ENCODE results near the gene GMPPB.
A peak's percentile ranks its signal among the peaks of the same experiment; 100 is the strongest.

The GMPPB gene

DNA sequence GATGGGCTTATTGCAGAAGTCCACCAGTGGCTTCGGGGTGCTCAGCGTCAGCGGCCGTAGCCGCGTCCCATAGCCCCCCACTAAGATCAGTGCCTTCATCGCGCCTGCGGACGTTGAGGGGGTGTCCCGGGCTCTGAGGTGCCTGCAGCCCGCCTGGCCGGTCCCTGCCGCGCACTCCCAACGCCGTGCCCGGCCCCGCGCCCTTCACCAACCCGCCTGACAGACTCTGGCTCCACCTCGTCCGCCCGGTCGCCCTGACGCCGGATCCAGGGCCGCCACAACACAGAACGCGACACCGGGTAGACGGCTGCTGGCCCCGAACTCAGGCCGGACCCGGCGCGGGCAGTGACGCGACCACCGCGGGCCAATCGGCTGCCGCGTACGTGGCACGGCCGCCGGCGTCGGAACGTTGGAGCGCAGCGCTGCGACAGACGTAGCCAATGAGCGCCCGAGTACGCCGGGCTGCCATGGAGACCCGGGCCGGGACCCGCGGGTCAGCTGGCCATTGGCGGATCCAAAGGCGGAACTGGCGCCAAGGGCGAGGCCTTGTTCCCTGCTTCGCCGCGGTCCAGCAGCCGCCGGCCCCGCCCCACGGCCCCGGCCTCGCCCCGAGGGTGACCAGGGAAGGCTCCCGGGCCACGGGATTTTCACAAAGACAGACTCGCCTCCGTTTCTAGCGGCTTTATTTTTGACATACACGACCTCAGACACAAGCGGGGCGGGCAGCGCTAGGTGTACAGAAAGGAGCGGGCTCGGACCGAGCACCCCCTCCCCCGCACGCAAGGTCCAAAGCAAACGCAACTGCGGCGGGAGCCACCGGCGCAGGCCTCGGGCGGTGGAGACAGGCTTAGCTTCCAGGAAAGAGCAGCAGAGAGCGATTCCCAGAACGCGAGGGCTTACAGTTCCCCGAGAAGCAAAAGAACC, at the start of gene GMPPB:
GMPPB (minus strand) TSS at position 324 of the 924 bp plus-strand sequence; CDS start at position 99, 225 bp downstream.
- Histone ChIP-seq H3K27me3 (ENCODE audit: insufficient read depth, low read depth, severe bottlenecking) (no peaks in the 10 kb centered on the region), H3K9me3 (ENCODE audit: severe bottlenecking) (no peaks in the 10 kb centered on the region), H3K36me3 (peaks cover 59% of the 10 kb centered on the region), H3K27ac (peak within 1 kb of the TSS; percentile 94), H3K4me3 (ENCODE audit: low read depth, low read length) (peak within 1 kb of the TSS; percentile 88)
- DNase-seq, result peak; percentile 95
- TF ChIP-seq, protein P1, sequence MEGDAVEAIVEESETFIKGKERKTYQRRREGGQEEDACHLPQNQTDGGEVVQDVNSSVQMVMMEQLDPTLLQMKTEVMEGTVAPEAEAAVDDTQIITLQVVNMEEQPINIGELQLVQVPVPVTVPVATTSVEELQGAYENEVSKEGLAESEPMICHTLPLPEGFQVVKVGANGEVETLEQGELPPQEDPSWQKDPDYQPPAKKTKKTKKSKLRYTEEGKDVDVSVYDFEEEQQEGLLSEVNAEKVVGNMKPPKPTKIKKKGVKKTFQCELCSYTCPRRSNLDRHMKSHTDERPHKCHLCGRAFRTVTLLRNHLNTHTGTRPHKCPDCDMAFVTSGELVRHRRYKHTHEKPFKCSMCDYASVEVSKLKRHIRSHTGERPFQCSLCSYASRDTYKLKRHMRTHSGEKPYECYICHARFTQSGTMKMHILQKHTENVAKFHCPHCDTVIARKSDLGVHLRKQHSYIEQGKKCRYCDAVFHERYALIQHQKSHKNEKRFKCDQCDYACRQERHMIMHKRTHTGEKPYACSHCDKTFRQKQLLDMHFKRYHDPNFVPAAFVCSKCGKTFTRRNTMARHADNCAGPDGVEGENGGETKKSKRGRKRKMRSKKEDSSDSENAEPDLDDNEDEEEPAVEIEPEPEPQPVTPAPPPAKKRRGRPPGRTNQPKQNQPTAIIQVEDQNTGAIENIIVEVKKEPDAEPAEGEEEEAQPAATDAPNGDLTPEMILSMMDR (IDR thresholded peaks at IDR 0.05; ENCODE audit: low read depth, low read length), result no peak

- no peak overlapping the region for H3K27ac ChIP-seq
- no peaks in the 10 kb centered on the region for H3K27me3 ChIP-seq (ENCODE audit: insufficient read depth, low read depth, severe bottlenecking)
- H3K36me3 ChIP-seq, result peaks cover 15% of the 10 kb centered on the region
- no peak overlapping the region for H3K4me3 ChIP-seq (ENCODE audit: low read depth, low read length)
- TF ChIP-seq, protein P1 (IDR thresholded peaks at IDR 0.05; ENCODE audit: low read depth, low read length), result no peak
- no peak for DNase-seq
- H3K9me3 ChIP-seq (ENCODE audit: severe bottlenecking), result no peaks in the 10 kb centered on the region
These were observed 49.0 kb upstream of the GMPPB start for GRCh38 chr3:49772703-49773102.

- DNase-seq, result no peak
- Histone ChIP-seq H3K36me3 (peaks cover 8% of the 10 kb centered on the region), H3K27ac (no peak overlapping the region), H3K9me3 (ENCODE audit: severe bottlenecking) (no peaks in the 10 kb centered on the region), H3K27me3 (ENCODE audit: insufficient read depth, low read depth, severe bottlenecking) (no peaks in the 10 kb centered on the region), H3K4me3 (ENCODE audit: low read depth, low read length) (no peak overlapping the region)
- TF ChIP-seq, protein P1 (IDR thresholded peaks at IDR 0.05; ENCODE audit: low read depth, low read length), result no peak
These were observed 47.7 kb upstream of the GMPPB start for GRCh38 chr3:49771340-49771938.

DNA sequence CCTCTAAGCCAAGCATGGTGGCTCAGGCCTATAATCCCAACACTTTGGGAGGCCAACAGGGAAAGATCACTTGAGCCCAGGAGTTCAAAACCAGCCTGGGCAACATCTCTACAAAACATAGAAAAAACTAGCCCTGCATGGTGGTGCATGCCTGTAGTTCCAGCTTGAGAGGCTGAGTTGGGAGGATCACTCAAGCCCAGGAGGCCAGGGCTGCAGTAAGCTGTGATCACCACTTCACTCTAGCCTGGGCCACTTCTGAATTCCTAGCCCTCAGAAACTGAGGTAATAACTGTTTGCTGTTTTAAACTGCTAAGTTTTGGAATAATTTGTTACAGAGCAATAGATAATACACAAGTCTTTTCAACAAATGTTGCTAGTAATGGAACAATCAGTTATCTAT, 46.2 kb upstream of the GMPPB start:
- no peak for DNase-seq
- Histone ChIP-seq H3K27ac (no peak overlapping the region), H3K9me3 (ENCODE audit: severe bottlenecking) (no peaks in the 10 kb centered on the region), H3K36me3 (peaks cover 13% of the 10 kb centered on the region), H3K27me3 (ENCODE audit: insufficient read depth, low read depth, severe bottlenecking) (no peaks in the 10 kb centered on the region), H3K4me3 (ENCODE audit: low read depth, low read length) (no peak overlapping the region)
- TF ChIP-seq, protein P1 (IDR thresholded peaks at IDR 0.05; ENCODE audit: low read depth, low read length), result no peak

DNA sequence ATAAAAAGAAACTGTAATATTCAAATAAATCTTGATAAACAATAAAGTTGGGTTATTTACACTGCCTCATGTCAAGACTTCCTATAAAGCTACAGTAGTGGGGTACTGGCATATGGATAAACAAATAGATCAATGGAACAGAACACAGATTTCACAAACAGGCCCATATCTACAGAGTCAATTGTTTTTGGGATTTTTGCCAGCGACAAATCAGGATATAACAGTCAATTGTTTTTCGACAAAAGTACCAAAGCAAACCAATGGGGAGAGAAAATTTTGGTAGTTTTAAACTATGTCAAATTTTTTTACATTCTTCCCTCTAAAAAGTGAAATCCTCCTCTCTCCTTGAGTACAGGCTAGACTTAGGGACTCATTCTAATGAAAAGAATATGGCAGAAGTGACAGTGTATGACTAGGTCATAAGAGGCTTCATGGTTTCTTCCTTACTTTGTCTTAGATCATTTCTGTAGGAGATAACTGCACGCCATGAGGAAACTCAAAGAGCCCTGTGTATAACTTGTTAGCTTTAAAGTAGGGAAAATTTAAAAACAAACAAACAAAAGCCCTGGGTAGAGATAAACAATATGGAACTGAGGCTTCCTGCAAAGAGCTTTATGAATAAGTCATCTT, 45.6 kb upstream of the GMPPB start:
- DNase-seq, result no peak
- no peaks in the 10 kb centered on the region for H3K27me3 ChIP-seq (ENCODE audit: insufficient read depth, low read depth, severe bottlenecking)
- no peaks in the 10 kb centered on the region for H3K9me3 ChIP-seq (ENCODE audit: severe bottlenecking)
- TF ChIP-seq, protein P1 (IDR thresholded peaks at IDR 0.05; ENCODE audit: low read depth, low read length), result no peak
- H3K36me3 ChIP-seq, result peaks cover 16% of the 10 kb centered on the region
- H3K27ac ChIP-seq, result no peak overlapping the region
- no peak overlapping the region for H3K4me3 ChIP-seq (ENCODE audit: low read depth, low read length)
